Mesenteric fat pad (tissue), 1 donor: Measurements from ENCODE around the gene SVOP. TPM values are rescaled to one million over a fixed set of nuclear protein-coding genes. Genes with fewer than 3 reads are reported as not detected.
"Not testable (repeated sequence)": the region's sequence is repeated elsewhere in the genome, so short reads cannot be mapped to it uniquely, and the experiment has no call there.

Experiments used
- DNase-seq: peaks from one replicate; pipeline ENCODE4 v3.0.0-alpha.2; 2020; ENCODE audit warnings: low spot score
- total RNA-seq: library from RNA; stranded (reverse); fragmentation: NEBNext Ultra II Directional; extraction: Animal tissue kit (Norgen Biotek cat#: 25700); gene quantifications from one replicate; pipeline ENCODE4 v1.2.1, GENCODE V29; 2021
- donor health status: DM: yes; HTN: yes; CAD: no.

The SVOP gene
- total RNA-seq, 1 donor from 2014 or later = not detected

GRCh38 chr12:109033239-109034196 lies 12.7 kb upstream of the SVOP start:
- DNase-seq = no peak

GRCh38 chr12:109029411-109029810 lies 8.5 kb upstream of the SVOP start:
- no peak for DNase-seq

- not testable (repeated sequence) for DNase-seq
These were observed 7.8 kb upstream of the SVOP start for GRCh38 chr12:109028624-109029023.

- no peak for DNase-seq
These were observed 6.9 kb upstream of the SVOP start for GRCh38 chr12:109027767-109028166.

GRCh38 chr12:109020146-109020795 lies 597 bp downstream of the SVOP start:
- no peak for DNase-seq

GRCh38 chr12:109018296-109018695 lies 2.6 kb downstream of the SVOP start:
- no peak for DNase-seq

- no peak for DNase-seq
These were observed 3.9 kb downstream of the SVOP start for GRCh38 chr12:109016978-109017377.

- DNase-seq = no peak
These were observed 4.9 kb downstream of the SVOP start for GRCh38 chr12:109016016-109016415.

GRCh38 chr12:109014984-109015765 lies 5.7 kb downstream of the SVOP start:
- no peak for DNase-seq

GRCh38 chr12:109010259-109010658 lies 10.6 kb downstream of the SVOP start:
- no peak for DNase-seq

- no peak for DNase-seq
These were observed 11.1 kb downstream of the SVOP start for GRCh38 chr12:109009766-109010165.

- DNase-seq = no peak
These were observed 16.9 kb downstream of the SVOP start for GRCh38 chr12:109004017-109004416.

GRCh38 chr12:108996320-108996719 lies 24.5 kb downstream of the SVOP start:
- DNase-seq = no peak

GRCh38 chr12:108995370-108995992 lies 25.4 kb downstream of the SVOP start:
- no peak for DNase-seq

GRCh38 chr12:108990103-108990502 lies 30.8 kb downstream of the SVOP start:
- not testable (repeated sequence) for DNase-seq

- no peak for DNase-seq
These were observed 31.5 kb downstream of the SVOP start for GRCh38 chr12:108989376-108989775.

GRCh38 chr12:108985750-108986149 lies 35.1 kb downstream of the SVOP start:
- DNase-seq = no peak

- DNase-seq = no peak
These were observed 37.6 kb downstream of the SVOP start for GRCh38 chr12:108983227-108983626.

GRCh38 chr12:108982621-108983219 lies 38.1 kb downstream of the SVOP start:
- no peak for DNase-seq

GRCh38 chr12:108981835-108982234 lies 39.0 kb downstream of the SVOP start:
- DNase-seq = no peak
